G401.6 (cell line): Measurements from ENCODE around the gene LSP1.
"Not testable (repeated sequence)": the region's sequence is repeated elsewhere in the genome, so short reads cannot be mapped to it uniquely, and the experiment has no call there.

Source experiments
- FAIRE-seq: peaks from 2 replicates; lab custom pipeline; 2012; peaks lifted over from hg19 to GRCh38; lab: Jason Lieb, UNC

Gene LSP1

GRCh38 chr11:1852877-1853276, at the start of gene LSP1:
LSP1 (plus strand) TSS chr11:1853084; CDS start chr11:1853145, 61 bp downstream.
- FAIRE-seq: no peak

GRCh38 chr11:1803246-1803645, 49.6 kb upstream of the LSP1 start:
- no peak for FAIRE-seq

- not testable (repeated sequence) for FAIRE-seq
Observed at GRCh38 chr11:1803835-1804519, 48.9 kb upstream of the LSP1 start.

- no peak for FAIRE-seq
Observed at GRCh38 chr11:1805525-1805924, 47.4 kb upstream of the LSP1 start.

- FAIRE-seq: no peak
Observed at GRCh38 chr11:1807264-1807995, 45.5 kb upstream of the LSP1 start.

- FAIRE-seq: no peak
Observed at GRCh38 chr11:1810761-1811160, 42.1 kb upstream of the LSP1 start.

- no peak for FAIRE-seq
Observed at GRCh38 chr11:1812274-1812673, 40.6 kb upstream of the LSP1 start.

- FAIRE-seq: no peak
Observed at GRCh38 chr11:1812801-1813200, 40.1 kb upstream of the LSP1 start.

GRCh38 chr11:1813356-1813755, 39.5 kb upstream of the LSP1 start:
- not testable (repeated sequence) for FAIRE-seq

GRCh38 chr11:1814691-1815090, 38.2 kb upstream of the LSP1 start:
- FAIRE-seq: no peak

- FAIRE-seq: no peak
Observed at GRCh38 chr11:1815311-1815710, 37.6 kb upstream of the LSP1 start.

- no peak for FAIRE-seq
Observed at GRCh38 chr11:1815751-1816150, 37.1 kb upstream of the LSP1 start.

- FAIRE-seq: no peak
Observed at GRCh38 chr11:1817000-1817399, 35.9 kb upstream of the LSP1 start.

GRCh38 chr11:1817511-1817910, 35.4 kb upstream of the LSP1 start:
- FAIRE-seq: no peak

GRCh38 chr11:1819074-1819473, 33.8 kb upstream of the LSP1 start:
- FAIRE-seq: no peak

GRCh38 chr11:1820463-1821325, 32.2 kb upstream of the LSP1 start:
- no peak for FAIRE-seq

GRCh38 chr11:1821562-1821961, 31.3 kb upstream of the LSP1 start:
- no peak for FAIRE-seq

- no peak for FAIRE-seq
Observed at GRCh38 chr11:1822648-1823375, 30.1 kb upstream of the LSP1 start.

GRCh38 chr11:1823376-1824220, 29.3 kb upstream of the LSP1 start:
- FAIRE-seq: no peak

GRCh38 chr11:1824221-1825038, 28.5 kb upstream of the LSP1 start:
- FAIRE-seq: no peak
